ENCODE data around the gene ALK. TPM values are rescaled to one million over a fixed set of nuclear protein-coding genes. Genes with fewer than 3 reads are reported as not detected.

Gene ALK
- polyA plus RNA-seq, 2 donors: 0.04 to 0.05 TPM

DNA sequence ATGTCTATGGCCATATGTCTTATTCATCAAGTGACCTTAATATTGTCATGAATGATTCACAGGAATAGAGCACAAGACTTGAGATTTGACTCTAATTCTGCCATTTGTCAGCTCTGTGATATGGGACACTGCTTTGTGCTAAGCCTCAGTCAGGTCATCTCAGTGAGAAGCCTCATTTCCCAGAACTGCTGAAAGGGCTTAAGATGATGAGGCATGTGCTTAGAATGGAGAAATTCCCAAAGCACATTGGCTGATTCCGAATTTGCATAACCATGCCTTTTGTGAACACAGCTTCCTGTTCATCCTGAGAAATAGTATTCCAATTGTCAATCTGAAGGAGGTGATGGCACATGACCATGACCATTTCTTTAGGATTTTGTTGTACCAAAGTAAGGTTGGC is 218.1 kb downstream of the ALK start:
- H3K27ac ChIP-seq (ENCODE audit: low read depth in 2 of 2, low read length in 1 of 2): no peak overlapping the region
- H3K36me3 ChIP-seq (ENCODE audit: control insufficient read depth in 2 of 2, insufficient read depth in 2 of 2, low read length in 1 of 2): no peaks in the 10 kb centered on the region
- WGBS, 2 donors: 88 to 97% methylated on average over 1 of the region's 1 CpG
- H3K27me3 ChIP-seq (ENCODE audit: control insufficient read depth in 1 of 2, insufficient read depth in 2 of 2, low read length in 2 of 2): no peaks in the 10 kb centered on the region
- H3K9me3 ChIP-seq (ENCODE audit: control insufficient read depth in 2 of 2, insufficient read depth in 1 of 2, low read depth in 1 of 2, low read length in 1 of 2): no peaks in the 10 kb centered on the region
- H3K4me3 ChIP-seq (ENCODE audit: low read depth in 1 of 2, low read length in 2 of 2): no peak overlapping the region
- H3K4me1 ChIP-seq (ENCODE audit: control insufficient read depth in 2 of 2, insufficient read depth in 2 of 2, low read length in 1 of 2): no peaks in the 10 kb centered on the region

DNA sequence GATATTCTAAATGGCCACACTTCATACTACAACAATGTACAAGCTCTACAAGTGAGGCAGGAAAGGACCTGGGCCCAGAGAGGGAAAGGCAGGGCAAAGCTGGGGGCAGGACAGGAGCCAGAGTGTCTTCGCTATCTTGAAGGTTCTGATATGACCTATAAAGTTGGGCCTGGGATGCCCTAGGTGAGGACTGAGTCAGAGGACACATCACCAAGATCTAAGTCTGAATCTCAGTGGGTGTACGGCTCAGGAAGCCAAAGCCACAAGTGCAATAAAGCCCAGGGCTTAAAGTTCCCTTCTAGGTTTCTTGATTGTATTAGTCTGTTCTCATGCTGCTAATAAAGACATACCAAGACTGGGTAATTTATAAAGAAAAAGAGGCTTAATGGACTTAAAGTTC is 219.1 kb downstream of the ALK start:
- 81 to 90% methylated on average over 2 of the region's 2 CpGs for WGBS, 2 donors
- no peak overlapping the region for H3K27ac ChIP-seq (ENCODE audit: low read depth in 2 of 2, low read length in 1 of 2)
- no peak overlapping the region for H3K4me3 ChIP-seq (ENCODE audit: low read depth in 1 of 2, low read length in 2 of 2)
- no peaks in the 10 kb centered on the region for H3K36me3 ChIP-seq (ENCODE audit: control insufficient read depth in 2 of 2, insufficient read depth in 2 of 2, low read length in 1 of 2)
- no peaks in the 10 kb centered on the region for H3K4me1 ChIP-seq (ENCODE audit: control insufficient read depth in 2 of 2, insufficient read depth in 2 of 2, low read length in 1 of 2)
- no peaks in the 10 kb centered on the region for H3K27me3 ChIP-seq (ENCODE audit: control insufficient read depth in 1 of 2, insufficient read depth in 2 of 2, low read length in 2 of 2)
- H3K9me3 ChIP-seq (ENCODE audit: control insufficient read depth in 2 of 2, insufficient read depth in 1 of 2, low read depth in 1 of 2, low read length in 1 of 2): no peaks in the 10 kb centered on the region

DNA sequence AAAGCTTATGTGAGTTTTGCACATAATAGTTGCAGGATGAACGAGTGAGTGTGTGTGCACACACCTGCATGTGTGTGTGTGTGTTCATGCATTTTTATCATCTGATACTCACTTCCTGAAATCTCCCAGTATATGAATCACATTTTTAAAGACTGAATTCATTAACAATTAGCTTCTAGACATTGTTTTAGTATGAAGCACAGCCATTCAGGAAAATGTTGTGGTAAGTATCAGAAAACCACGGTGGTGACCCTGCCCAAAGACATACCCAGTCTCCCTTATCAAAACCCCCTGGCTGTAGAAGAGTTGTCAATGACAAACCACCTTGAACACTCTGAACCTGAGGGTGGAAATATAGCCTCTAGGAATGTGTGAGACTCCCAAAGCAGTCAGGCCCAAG is 220.8 kb downstream of the ALK start:
- H3K36me3 ChIP-seq (ENCODE audit: control insufficient read depth in 2 of 2, insufficient read depth in 2 of 2, low read length in 1 of 2): no peaks in the 10 kb centered on the region
- 64 to 71% methylated on average over 2 of the region's 2 CpGs for WGBS, 2 donors
- no peaks in the 10 kb centered on the region for H3K4me1 ChIP-seq (ENCODE audit: control insufficient read depth in 2 of 2, insufficient read depth in 2 of 2, low read length in 1 of 2)
- no peaks in the 10 kb centered on the region for H3K27me3 ChIP-seq (ENCODE audit: control insufficient read depth in 1 of 2, insufficient read depth in 2 of 2, low read length in 2 of 2)
- H3K9me3 ChIP-seq (ENCODE audit: control insufficient read depth in 2 of 2, insufficient read depth in 1 of 2, low read depth in 1 of 2, low read length in 1 of 2): no peaks in the 10 kb centered on the region
- no peak overlapping the region for H3K27ac ChIP-seq (ENCODE audit: low read depth in 2 of 2, low read length in 1 of 2)
- no peak overlapping the region for H3K4me3 ChIP-seq (ENCODE audit: low read depth in 1 of 2, low read length in 2 of 2)

DNA sequence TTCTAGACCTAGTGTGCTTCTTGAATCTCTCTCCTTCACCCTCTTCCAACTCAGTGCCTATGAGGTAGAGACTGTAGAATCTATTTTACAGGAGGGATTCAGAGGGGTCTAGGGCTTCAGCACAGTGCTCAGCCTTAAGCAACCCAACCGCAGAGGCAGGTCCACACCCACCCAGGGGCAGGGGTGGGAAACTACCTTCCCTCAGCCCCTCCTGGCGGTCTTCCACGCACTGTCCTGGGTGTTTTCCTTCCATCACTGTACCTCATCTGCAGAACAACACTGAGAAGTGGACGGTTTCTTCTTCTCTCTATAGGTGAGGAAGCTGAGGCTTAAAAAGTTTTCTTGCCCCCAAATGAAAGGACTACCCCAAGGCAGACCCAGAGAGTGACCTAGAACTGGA is 222.3 kb downstream of the ALK start:
- Histone ChIP-seq H3K27me3 (ENCODE audit: control insufficient read depth in 1 of 2, insufficient read depth in 2 of 2, low read length in 2 of 2) (no peaks in the 10 kb centered on the region), H3K27ac (ENCODE audit: low read depth in 2 of 2, low read length in 1 of 2) (no peak overlapping the region), H3K4me3 (ENCODE audit: low read depth in 1 of 2, low read length in 2 of 2) (no peak overlapping the region), H3K9me3 (ENCODE audit: control insufficient read depth in 2 of 2, insufficient read depth in 1 of 2, low read depth in 1 of 2, low read length in 1 of 2) (no peaks in the 10 kb centered on the region), H3K4me1 (ENCODE audit: control insufficient read depth in 2 of 2, insufficient read depth in 2 of 2, low read length in 1 of 2) (no peaks in the 10 kb centered on the region), H3K36me3 (ENCODE audit: control insufficient read depth in 2 of 2, insufficient read depth in 2 of 2, low read length in 1 of 2) (no peaks in the 10 kb centered on the region)
- WGBS, 2 donors: 61 to 66% methylated on average over 4 of the region's 4 CpGs

- WGBS, 2 donors: 81 to 84% methylated on average over 3 of the region's 3 CpGs
These were observed 223.2 kb downstream of the ALK start for GRCh38 chr2:29698216-29698615.

GRCh38 chr2:29697715-29698114 is 223.7 kb downstream of the ALK start:
- Histone ChIP-seq H3K36me3 (ENCODE audit: control insufficient read depth in 2 of 2, insufficient read depth in 2 of 2, low read length in 1 of 2) (no peaks in the 10 kb centered on the region), H3K4me3 (ENCODE audit: low read depth in 1 of 2, low read length in 2 of 2) (no peak overlapping the region), H3K9me3 (ENCODE audit: control insufficient read depth in 2 of 2, insufficient read depth in 1 of 2, low read depth in 1 of 2, low read length in 1 of 2) (no peaks in the 10 kb centered on the region), H3K4me1 (ENCODE audit: control insufficient read depth in 2 of 2, insufficient read depth in 2 of 2, low read length in 1 of 2) (no peaks in the 10 kb centered on the region), H3K27ac (ENCODE audit: low read depth in 2 of 2, low read length in 1 of 2) (no peak overlapping the region), H3K27me3 (ENCODE audit: control insufficient read depth in 1 of 2, insufficient read depth in 2 of 2, low read length in 2 of 2) (no peaks in the 10 kb centered on the region)
- 73 to 79% methylated on average over 2 of the region's 2 CpGs for WGBS, 2 donors

More at GRCh38 chr2:29698216-29698615, 223.2 kb downstream of the ALK start:
- no peak overlapping the region for H3K27ac ChIP-seq (ENCODE audit: low read depth in 2 of 2, low read length in 1 of 2)
- H3K4me3 ChIP-seq (ENCODE audit: low read depth in 1 of 2, low read length in 2 of 2): no peak overlapping the region
- H3K9me3 ChIP-seq (ENCODE audit: control insufficient read depth in 2 of 2, insufficient read depth in 1 of 2, low read depth in 1 of 2, low read length in 1 of 2): no peaks in the 10 kb centered on the region
- H3K27me3 ChIP-seq (ENCODE audit: control insufficient read depth in 1 of 2, insufficient read depth in 2 of 2, low read length in 2 of 2): no peaks in the 10 kb centered on the region
- H3K36me3 ChIP-seq (ENCODE audit: control insufficient read depth in 2 of 2, insufficient read depth in 2 of 2, low read length in 1 of 2): no peaks in the 10 kb centered on the region
- no peaks in the 10 kb centered on the region for H3K4me1 ChIP-seq (ENCODE audit: control insufficient read depth in 2 of 2, insufficient read depth in 2 of 2, low read length in 1 of 2)

DNA sequence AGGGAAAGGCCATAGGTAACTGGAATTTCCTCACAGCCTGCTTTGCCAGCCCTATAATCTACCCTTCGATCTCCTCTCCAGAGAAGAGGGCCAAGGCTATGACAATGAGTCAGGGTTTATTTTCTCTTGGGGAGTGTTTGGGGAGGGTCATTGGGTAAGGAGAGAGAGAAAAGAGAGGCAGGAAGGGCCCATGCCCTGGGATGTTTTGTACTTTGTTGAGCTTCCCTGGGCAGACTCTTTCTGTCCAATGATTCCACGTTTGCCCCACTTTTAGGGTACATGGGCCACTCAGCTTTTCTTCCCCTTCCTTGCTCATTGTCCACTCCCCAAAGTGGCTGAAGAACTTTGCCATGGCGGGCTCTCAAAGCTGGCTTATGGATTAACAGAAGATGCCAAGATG is 224.2 kb downstream of the ALK start:
- Histone ChIP-seq H3K4me1 (ENCODE audit: control insufficient read depth in 2 of 2, insufficient read depth in 2 of 2, low read length in 1 of 2) (no peaks in the 10 kb centered on the region), H3K9me3 (ENCODE audit: control insufficient read depth in 2 of 2, insufficient read depth in 1 of 2, low read depth in 1 of 2, low read length in 1 of 2) (no peaks in the 10 kb centered on the region), H3K4me3 (ENCODE audit: low read depth in 1 of 2, low read length in 2 of 2) (no peak overlapping the region), H3K27ac (ENCODE audit: low read depth in 2 of 2, low read length in 1 of 2) (no peak overlapping the region), H3K27me3 (ENCODE audit: control insufficient read depth in 1 of 2, insufficient read depth in 2 of 2, low read length in 2 of 2) (no peaks in the 10 kb centered on the region), H3K36me3 (ENCODE audit: control insufficient read depth in 2 of 2, insufficient read depth in 2 of 2, low read length in 1 of 2) (no peaks in the 10 kb centered on the region)
- WGBS, 2 donors: 76 to 92% methylated on average over 3 of the region's 3 CpGs

- Histone ChIP-seq H3K36me3 (ENCODE audit: control insufficient read depth in 2 of 2, insufficient read depth in 2 of 2, low read length in 1 of 2) (no peaks in the 10 kb centered on the region), H3K27ac (ENCODE audit: low read depth in 2 of 2, low read length in 1 of 2) (no peak overlapping the region), H3K4me1 (ENCODE audit: control insufficient read depth in 2 of 2, insufficient read depth in 2 of 2, low read length in 1 of 2) (no peaks in the 10 kb centered on the region), H3K27me3 (ENCODE audit: control insufficient read depth in 1 of 2, insufficient read depth in 2 of 2, low read length in 2 of 2) (no peaks in the 10 kb centered on the region), H3K9me3 (ENCODE audit: control insufficient read depth in 2 of 2, insufficient read depth in 1 of 2, low read depth in 1 of 2, low read length in 1 of 2) (no peaks in the 10 kb centered on the region), H3K4me3 (ENCODE audit: low read depth in 1 of 2, low read length in 2 of 2) (no peak overlapping the region)
- WGBS, 2 donors: 83 to 91% methylated on average over 5 of the region's 5 CpGs
These were observed 226.6 kb downstream of the ALK start for GRCh38 chr2:29694741-29695140.

DNA sequence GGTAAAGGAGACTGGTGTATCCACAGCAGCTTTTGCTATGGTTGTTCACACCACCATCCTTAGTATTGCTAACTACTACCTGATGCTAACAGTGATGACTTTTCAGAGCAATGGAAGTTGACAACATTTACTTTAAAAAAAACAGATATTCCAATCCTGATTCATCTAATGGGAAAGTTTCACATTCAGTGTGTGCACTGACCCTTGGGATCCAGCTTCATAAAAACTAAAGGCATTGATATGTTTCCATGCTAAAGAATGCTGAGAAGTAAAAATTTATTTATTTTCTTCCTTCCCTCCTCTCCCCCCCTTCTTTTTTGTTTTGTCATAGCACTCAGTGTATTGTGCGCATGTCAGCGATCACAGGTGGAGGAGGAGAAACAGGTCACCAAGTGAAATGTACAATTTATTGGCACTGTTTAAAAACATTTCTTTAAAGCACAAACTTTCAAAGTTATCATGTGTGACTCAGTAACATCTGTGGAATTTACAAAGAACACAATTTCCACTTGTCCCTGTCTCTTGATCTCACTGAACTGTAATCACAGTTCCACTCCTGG is 229.9 kb downstream of the ALK start:
- no peak overlapping the region for H3K4me3 ChIP-seq (ENCODE audit: low read depth in 1 of 2, low read length in 2 of 2)
- no peaks in the 10 kb centered on the region for H3K9me3 ChIP-seq (ENCODE audit: control insufficient read depth in 2 of 2, insufficient read depth in 1 of 2, low read depth in 1 of 2, low read length in 1 of 2)
- H3K27me3 ChIP-seq (ENCODE audit: control insufficient read depth in 1 of 2, insufficient read depth in 2 of 2, low read length in 2 of 2): no peaks in the 10 kb centered on the region
- H3K27ac ChIP-seq (ENCODE audit: low read depth in 2 of 2, low read length in 1 of 2): no peak overlapping the region
- no peaks in the 10 kb centered on the region for H3K36me3 ChIP-seq (ENCODE audit: control insufficient read depth in 2 of 2, insufficient read depth in 2 of 2, low read length in 1 of 2)
- H3K4me1 ChIP-seq (ENCODE audit: control insufficient read depth in 2 of 2, insufficient read depth in 2 of 2, low read length in 1 of 2): no peaks in the 10 kb centered on the region
- 96 to 97% methylated on average over 2 of the region's 2 CpGs for whole genome bisulfite sequencing, 2 donors

GRCh38 chr2:29689666-29690065 is 231.7 kb downstream of the ALK start:
- Histone ChIP-seq H3K27me3 (ENCODE audit: control insufficient read depth in 1 of 2, insufficient read depth in 2 of 2, low read length in 2 of 2) (no peaks in the 10 kb centered on the region), H3K9me3 (ENCODE audit: control insufficient read depth in 2 of 2, insufficient read depth in 1 of 2, low read depth in 1 of 2, low read length in 1 of 2) (no peaks in the 10 kb centered on the region), H3K4me3 (ENCODE audit: low read depth in 1 of 2, low read length in 2 of 2) (no peak overlapping the region), H3K27ac (ENCODE audit: low read depth in 2 of 2, low read length in 1 of 2) (no peak overlapping the region), H3K36me3 (ENCODE audit: control insufficient read depth in 2 of 2, insufficient read depth in 2 of 2, low read length in 1 of 2) (no peaks in the 10 kb centered on the region), H3K4me1 (ENCODE audit: control insufficient read depth in 2 of 2, insufficient read depth in 2 of 2, low read length in 1 of 2) (no peaks in the 10 kb centered on the region)
- WGBS, 2 donors: 94 to 97% methylated on average over 5 of the region's 5 CpGs

Data from esophagus (tissue), 2 donors.